ENCODE results near the gene SLC22A13. TPM values are rescaled to one million over a fixed set of nuclear protein-coding genes. Genes with fewer than 3 reads are reported as not detected.

SLC22A13 gene
- total and polyA plus RNA-seq, 8 donors, result 0.05 to 0.69 (median 0.24) TPM; not detected in 1

DNA sequence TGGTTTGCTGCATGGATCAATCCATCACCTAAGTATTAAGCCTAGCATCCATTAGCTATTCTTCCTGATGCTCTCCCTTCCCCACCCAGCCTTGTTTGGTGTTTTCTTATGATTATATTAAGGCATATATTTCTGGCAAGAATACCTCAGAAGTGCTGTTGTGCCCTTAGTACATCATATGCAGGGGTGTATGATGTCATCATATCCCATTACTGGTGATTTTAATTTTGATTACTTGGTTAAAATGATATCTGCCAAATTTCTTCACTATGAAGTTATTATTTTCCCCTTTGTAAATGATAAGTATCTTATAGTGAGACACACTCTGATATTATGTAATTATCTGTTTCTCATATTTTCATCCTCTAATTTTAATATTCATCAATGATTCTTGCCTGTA, 31.9 kb downstream of the SLC22A13 start:
- FAIRE-seq (no peak), DNase-seq (no peak), ATAC-seq (no peak)
- H3K4me3 ChIP-seq, result no peak overlapping the region
- intact Hi-C loops (cut with DNase I), result no loop called here
- H3K9me3 ChIP-seq, result no peaks in the 10 kb centered on the region
- no peaks in the 10 kb centered on the region for H3K4me1 ChIP-seq
- H3K36me3 ChIP-seq, result no peaks in the 10 kb centered on the region
- H3K27ac ChIP-seq, result no peak overlapping the region
- H3K27me3 ChIP-seq, result no peaks in the 10 kb centered on the region
- TF ChIP-seq, protein P1, sequence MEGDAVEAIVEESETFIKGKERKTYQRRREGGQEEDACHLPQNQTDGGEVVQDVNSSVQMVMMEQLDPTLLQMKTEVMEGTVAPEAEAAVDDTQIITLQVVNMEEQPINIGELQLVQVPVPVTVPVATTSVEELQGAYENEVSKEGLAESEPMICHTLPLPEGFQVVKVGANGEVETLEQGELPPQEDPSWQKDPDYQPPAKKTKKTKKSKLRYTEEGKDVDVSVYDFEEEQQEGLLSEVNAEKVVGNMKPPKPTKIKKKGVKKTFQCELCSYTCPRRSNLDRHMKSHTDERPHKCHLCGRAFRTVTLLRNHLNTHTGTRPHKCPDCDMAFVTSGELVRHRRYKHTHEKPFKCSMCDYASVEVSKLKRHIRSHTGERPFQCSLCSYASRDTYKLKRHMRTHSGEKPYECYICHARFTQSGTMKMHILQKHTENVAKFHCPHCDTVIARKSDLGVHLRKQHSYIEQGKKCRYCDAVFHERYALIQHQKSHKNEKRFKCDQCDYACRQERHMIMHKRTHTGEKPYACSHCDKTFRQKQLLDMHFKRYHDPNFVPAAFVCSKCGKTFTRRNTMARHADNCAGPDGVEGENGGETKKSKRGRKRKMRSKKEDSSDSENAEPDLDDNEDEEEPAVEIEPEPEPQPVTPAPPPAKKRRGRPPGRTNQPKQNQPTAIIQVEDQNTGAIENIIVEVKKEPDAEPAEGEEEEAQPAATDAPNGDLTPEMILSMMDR (IDR thresholded peaks at IDR 0.05), result no peak

DNA sequence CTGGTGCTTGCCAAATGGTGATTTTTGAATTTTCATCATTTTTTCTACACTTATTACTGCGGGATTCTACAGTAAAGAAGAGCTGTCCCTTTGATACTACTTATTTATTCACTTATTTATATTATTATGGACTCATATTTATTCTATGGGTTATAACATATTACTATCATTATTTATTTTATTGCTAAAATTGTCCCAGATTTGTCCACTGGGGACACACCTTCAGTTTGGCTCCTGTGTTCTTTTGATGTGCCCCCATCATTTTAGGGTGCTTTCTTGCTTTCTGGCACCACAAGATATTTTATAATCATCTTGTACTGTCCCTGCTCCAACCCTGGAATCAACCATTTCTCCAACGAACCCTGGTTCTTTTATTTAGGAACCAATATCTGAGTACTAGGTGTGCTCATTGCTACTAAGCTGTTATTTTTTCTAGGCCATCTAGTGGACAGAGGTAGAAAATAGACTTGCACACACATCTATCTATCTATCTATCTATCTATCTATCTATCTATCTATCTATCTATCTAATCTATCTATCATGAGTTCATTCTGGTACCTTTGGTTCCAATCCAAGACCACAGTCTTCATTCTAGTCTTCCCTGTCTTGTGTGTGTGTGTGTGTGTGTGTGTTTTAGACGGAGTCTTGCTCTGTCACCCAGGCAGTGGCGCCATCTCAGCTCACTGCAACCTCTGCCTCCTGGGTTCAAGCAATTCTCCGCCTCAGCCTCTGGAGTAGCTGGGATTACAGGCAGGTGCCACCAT, 32.5 kb downstream of the SLC22A13 start:
- ATAC-seq, result peak in 1 of 4 donors; percentile 37

DNA sequence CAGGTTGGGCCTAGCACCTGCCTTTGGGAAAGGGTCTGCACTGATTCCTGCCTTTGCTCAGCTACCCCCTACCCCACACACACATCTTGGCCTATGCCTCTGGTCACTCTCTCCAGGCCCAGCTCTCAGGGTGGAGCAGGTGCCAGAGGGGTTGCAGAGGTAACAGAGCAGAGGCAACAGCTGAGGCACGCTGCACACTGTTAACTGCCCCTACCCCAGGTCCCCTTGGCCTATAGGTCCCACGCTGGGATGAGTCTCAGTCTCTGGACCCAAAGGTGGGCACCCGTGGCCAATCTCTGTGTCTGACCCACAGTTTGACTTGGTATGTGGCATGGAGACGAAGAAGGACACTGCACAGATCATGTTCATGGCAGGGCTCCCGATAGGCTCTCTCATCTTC, 41.3 kb downstream of the SLC22A13 start:
- Histone ChIP-seq H3K27ac (no peak overlapping the region), H3K4me3 (no peak overlapping the region), H3K36me3 (no peaks in the 10 kb centered on the region), H3K4me1 (no peaks in the 10 kb centered on the region), H3K27me3 (no peaks in the 10 kb centered on the region), H3K9me3 (no peaks in the 10 kb centered on the region)
- 85 to 92% methylated on average over 5 of the region's 5 CpGs for WGBS, 2 donors
- ATAC-seq (no peak), DNase-seq (no peak), FAIRE-seq (no peak)
- TF ChIP-seq, protein P1 (IDR thresholded peaks at IDR 0.05), result no peak
- intact Hi-C loops (cut with DNase I), result no loop called here

More for the DNA sequence above, 32.5 kb downstream of the SLC22A13 start:
- Histone ChIP-seq H3K27me3 (no peaks in the 10 kb centered on the region), H3K4me3 (no peak overlapping the region), H3K9me3 (no peaks in the 10 kb centered on the region), H3K36me3 (no peaks in the 10 kb centered on the region), H3K4me1 (no peaks in the 10 kb centered on the region), H3K27ac (no peak overlapping the region)
- 75 to 84% methylated on average over 5 of the region's 5 CpGs for WGBS, 2 donors
- DNase-seq (no peak), FAIRE-seq (no peak)
- TF ChIP-seq, protein P1 (IDR thresholded peaks at IDR 0.05), result peak in 2 of 4 donors; percentile 9 to 12
- intact Hi-C loops (cut with DNase I), result no loop called here

DNA sequence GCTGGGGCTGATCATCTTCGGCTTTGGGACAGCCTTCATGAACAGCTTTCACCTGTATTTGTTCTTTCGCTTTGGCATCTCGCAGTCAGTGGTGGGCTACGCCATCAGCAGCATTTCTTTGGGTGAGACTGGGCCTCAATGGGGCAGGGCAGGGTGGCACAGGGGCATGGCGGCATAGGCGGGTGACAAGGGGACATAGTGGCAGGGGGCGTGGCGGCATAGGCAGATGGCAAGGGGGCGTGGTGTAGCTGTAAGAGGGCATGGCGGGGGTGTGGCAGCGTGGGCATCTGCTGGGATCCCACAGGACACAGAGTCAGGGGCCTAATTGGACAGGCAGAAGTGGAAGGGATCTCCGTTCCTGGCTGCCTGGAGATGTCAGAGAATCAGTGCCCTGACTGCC, 42.0 kb downstream of the SLC22A13 start:
- TF ChIP-seq, protein P1 (IDR thresholded peaks at IDR 0.05), result no peak
- ATAC-seq (no peak), DNase-seq (no peak), FAIRE-seq (no peak)
- intact Hi-C loops (cut with DNase I), result no loop called here
- Histone ChIP-seq H3K9me3 (no peaks in the 10 kb centered on the region), H3K4me1 (no peaks in the 10 kb centered on the region), H3K4me3 (no peak overlapping the region), H3K27me3 (no peaks in the 10 kb centered on the region), H3K36me3 (no peaks in the 10 kb centered on the region), H3K27ac (no peak overlapping the region)
- 85 to 90% methylated on average over 12 of the region's 12 CpGs for WGBS, 2 donors

DNA sequence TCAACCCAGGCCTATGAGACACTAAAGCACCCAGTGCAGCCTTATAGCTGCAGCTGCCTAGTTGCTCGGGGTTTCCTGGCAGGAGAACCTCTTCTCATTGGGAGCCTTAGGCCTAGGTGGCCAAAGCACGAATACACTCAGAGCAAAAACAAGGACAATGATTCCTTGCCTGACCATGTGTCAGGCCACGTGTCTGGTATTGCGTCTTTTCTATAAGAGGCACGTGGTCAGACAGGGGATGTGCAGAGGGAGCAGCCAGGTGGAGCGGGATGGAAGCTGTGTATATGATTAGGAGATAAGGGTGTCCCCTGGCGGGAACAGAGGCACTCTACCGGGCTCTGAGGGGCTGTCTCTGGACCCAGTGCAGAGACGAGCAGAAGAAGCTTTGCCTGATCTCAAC, 42.8 kb downstream of the SLC22A13 start:
- DNase-seq, result no peak
- intact Hi-C loops (cut with DNase I), result no loop called here

More for the DNA sequence above, 42.8 kb downstream of the SLC22A13 start:
- Histone ChIP-seq H3K4me3 (no peak overlapping the region), H3K4me1 (no peaks in the 10 kb centered on the region), H3K27me3 (no peaks in the 10 kb centered on the region), H3K9me3 (no peaks in the 10 kb centered on the region), H3K36me3 (no peaks in the 10 kb centered on the region), H3K27ac (no peak overlapping the region)
- 84 to 87% methylated on average over 9 of the region's 9 CpGs for WGBS, 2 donors
- no peak for ATAC-seq
- TF ChIP-seq, protein P1 (IDR thresholded peaks at IDR 0.05), result no peak
- FAIRE-seq, result no peak

Data from pancreas (tissue), 10 donors.